GM10248 (cell line): ENCODE data around the gene LTBP1.

ENCODE experiments used
- CTCF ChIA-PET: fragments of 300-600 bp; sonication (Branson Sonifier 250); formaldehyde crosslinking; extraction: SDS; loops from one replicate; lab custom pipeline; 2021; ENCODE audit warnings: antibody characterized with exemption; lab: Yijun Ruan, JAX
- POLR2A ChIA-PET: fragments of 350-650 bp; sonication (Branson Sonifier 250); formaldehyde crosslinking; extraction: SDS; loops from one replicate; lab custom pipeline; 2020; ENCODE audit warnings: antibody characterized with exemption; lab: Yijun Ruan, JAX
- DNase-seq: peaks from one replicate; pipeline ENCODE4 v3.0.0; 2012; ENCODE audit errors: extremely low spot score
- CTCF ChIP-seq: IDR thresholded peaks from 2 replicates; pipeline ENCODE4 v1.5.1; 2012; ENCODE audit warnings: mild to moderate bottlenecking, low read depth; ENCODE audit errors: extremely low read depth, missing control alignments, control extremely low read depth

The LTBP1 gene

GRCh38 chr2:33068261-33068660, 121.5 kb downstream of the LTBP1 start:
- ChIA-PET POLR2A (no interaction called here), CTCF (no interaction called here)
- no peak for TF ChIP-seq CTCF
- no peak for DNase-seq

- no peak for TF ChIP-seq CTCF
- ChIA-PET CTCF (interaction anchor here (1.3 kb wide), 1 partner anchor 39 kb away, joined by 3 read pairs; no protein-coding TSS in a partner anchor), POLR2A (no interaction called here)
- DNase-seq = no peak
These were observed 123.3 kb downstream of the LTBP1 start for GRCh38 chr2:33069894-33070651.

- POLR2A ChIA-PET = no interaction called here
- no peak for TF ChIP-seq CTCF
- CTCF ChIA-PET = interaction anchor here (0.8 kb wide), 1 partner anchor 14 kb away, joined by 3 read pairs; no protein-coding TSS in a partner anchor
- no peak for DNase-seq
These were observed 124.8 kb downstream of the LTBP1 start for GRCh38 chr2:33071591-33071990.

- TF ChIP-seq CTCF = no peak
- ChIA-PET POLR2A (no interaction called here), CTCF (no interaction called here)
- DNase-seq = no peak
These were observed 125.9 kb downstream of the LTBP1 start for GRCh38 chr2:33072614-33073013.

- ChIA-PET POLR2A (no interaction called here), CTCF (no interaction called here)
- TF ChIP-seq CTCF = no peak
- no peak for DNase-seq
These were observed 126.3 kb downstream of the LTBP1 start for GRCh38 chr2:33073018-33073417.

GRCh38 chr2:33074197-33074596, 127.4 kb downstream of the LTBP1 start:
- POLR2A ChIA-PET = no interaction called here
- no peak for TF ChIP-seq CTCF
- CTCF ChIA-PET = no interaction called here
- DNase-seq = no peak

- ChIA-PET POLR2A (no interaction called here), CTCF (no interaction called here)
- TF ChIP-seq CTCF = no peak
These were observed 130.6 kb downstream of the LTBP1 start for GRCh38 chr2:33077311-33077710.

More at GRCh38 chr2:33077311-33077710, 130.6 kb downstream of the LTBP1 start:
- DNase-seq = no peak
